ENCODE measurements around the gene C1orf105. TPM values are rescaled to one million over a fixed set of nuclear protein-coding genes. Genes with fewer than 3 reads are reported as not detected.

C1orf105 gene
- total and polyA plus RNA-seq, 2 of the 13 experiments (the other 11 are each of a cell fraction or from before 2014, with no cell fraction given) = 0.15 to 0.45 TPM

- Histone ChIP-seq H3K4me2 (ENCODE audit: low read depth, low read length) (no peak overlapping the region), H3K4me1 (ENCODE audit: insufficient read depth, low read length) (peaks cover 91% of the 10 kb centered on the region), H3K9me3 (ENCODE audit: low read length) (no peaks in the 10 kb centered on the region), H3K27ac (ENCODE audit: extremely low read length, insufficient read depth, low read length) (no peak overlapping the region), H2AFZ (ENCODE audit: low read length) (no peak overlapping the region), H3K27me3 (ENCODE audit: control insufficient read depth in 1 of 2, insufficient read depth in 2 of 2, low read length in 2 of 2) (no peaks in the 10 kb centered on the region), H4K20me1 (ENCODE audit: insufficient read depth, low read length) (no peaks in the 10 kb centered on the region), H3K36me3 (replicated peaks in 1 of 2; ENCODE audit: control insufficient read depth in 1 of 2, insufficient read depth in 2 of 2, low read length in 2 of 2) (no peaks in the 10 kb centered on the region), H3K9ac (ENCODE audit: insufficient read depth, low read depth, low read length) (no peak overlapping the region), H3K79me2 (ENCODE audit: insufficient read depth, low read length) (no peaks in the 10 kb centered on the region), H3K4me3 (replicated peaks in 1 of 3; ENCODE audit: insufficient read depth in 1 of 3, low read depth in 2 of 3, low read length in 3 of 3) (no peak overlapping the region)
- no peak for FAIRE-seq
- intact Hi-C loops (cut with micrococcal nuclease; ENCODE audit: unreplicated experiment) (no loop called here), in situ Hi-C loops (cut with HindIII; ENCODE audit: extremely low pct_ligation_motif_present, low pct_unique_long_range_greater_than_20kb) (loop anchor here (5.0 kb wide), 1 partner anchor 61 kb away; the partner anchor contains the start of gene SUCO)
- no peak for ATAC-seq
- no peak for DNase-seq (ENCODE audit: low spot score)
- POLR2A ChIA-PET = interaction anchor here (2.5 kb wide), 1 partner anchor 61 kb away, joined by 13 read pairs; the partner anchor contains the start of gene SUCO
- CTCF ChIA-PET (ENCODE audit: low intra/inter-chr PET ratio, low total read pairs) = no interaction called here
- TF ChIP-seq KMT2B (CRISPR knock-in tag; IDR thresholded peaks at IDR 0.05) (no peak), EHMT2 (IDR thresholded peaks at IDR 0.05; ENCODE audit: borderline replicate concordance, low read depth, low read length) (no peak), FLYWCH1 (CRISPR knock-in tag; IDR thresholded peaks at IDR 0.05) (no peak), ZNF10 (CRISPR knock-in tag; IDR thresholded peaks at IDR 0.05; ENCODE audit: borderline replicate concordance, low read depth) (no peak), POGZ (CRISPR knock-in tag; IDR thresholded peaks at IDR 0.05) (no peak), SP4 (CRISPR knock-in tag; IDR thresholded peaks at IDR 0.05) (no peak), MATR3 (CRISPR knock-in tag; IDR thresholded peaks at IDR 0.05) (no peak), STAT5B (CRISPR knock-in tag; IDR thresholded peaks at IDR 0.05) (no peak), DMTF1 (CRISPR knock-in tag; IDR thresholded peaks at IDR 0.05) (no peak), ZNF501 (CRISPR knock-in tag; IDR thresholded peaks at IDR 0.05) (no peak), MAFK (conservative IDR thresholded peaks at IDR 0.05 in 1 of 2, IDR thresholded peaks at IDR 0.05 in 1 of 2; ENCODE audit: low read length in 2 of 2) (no peak), SIN3B (IDR thresholded peaks at IDR 0.05; ENCODE audit: low read length) (no peak), TP53 (CRISPR knock-in tag; conservative IDR thresholded peaks at IDR 0.05) (no peak), ZFP41 (CRISPR knock-in tag; IDR thresholded peaks at IDR 0.05; ENCODE audit: borderline replicate concordance) (no peak)
- no TSS peak for BruUV-seq (replicated peaks)
- 91% methylated on average over 1 of the region's 1 CpG for WGBS (ENCODE audit: low lambda C conversion rate)
Measured at GRCh38 chr1:172471666-172472065, 51.2 kb downstream of the C1orf105 start.

Measured in HepG2 (cell line).